T-helper 22 cell (primary cell): Measurements from ENCODE around the gene PPCDC.

ENCODE experiments used
- DNase-seq: peaks from one replicate; pipeline ENCODE4 v3.0.0-alpha.2; 2020; ENCODE audit warnings: low read depth

The PPCDC gene

GRCh38 chr15:75023181-75023871 is at the start of gene PPCDC:
Gene PPCDC (plus strand): TSS chr15:75023590. CDS start chr15:75028319, 4,729 bp downstream.
- DNase-seq, result peak; percentile 85

GRCh38 chr15:74976159-74976558 is 47.2 kb upstream of the PPCDC start:
- no peak for DNase-seq

- no peak for DNase-seq
Measured at GRCh38 chr15:74977599-74977998, 45.8 kb upstream of the PPCDC start.

- DNase-seq, result no peak
Measured at GRCh38 chr15:74978077-74978476, 45.3 kb upstream of the PPCDC start.

- DNase-seq, result no peak
Measured at GRCh38 chr15:74978503-74978902, 44.9 kb upstream of the PPCDC start.

GRCh38 chr15:74982183-74982582 is 41.2 kb upstream of the PPCDC start:
- no peak for DNase-seq

- no peak for DNase-seq
Measured at GRCh38 chr15:74983725-74984231, 39.6 kb upstream of the PPCDC start.

- DNase-seq, result no peak
Measured at GRCh38 chr15:74988007-74988800, 35.2 kb upstream of the PPCDC start.

- no peak for DNase-seq
Measured at GRCh38 chr15:74989527-74989926, 33.9 kb upstream of the PPCDC start.

GRCh38 chr15:74992619-74993018 is 30.8 kb upstream of the PPCDC start:
- no peak for DNase-seq

GRCh38 chr15:74994236-74994635 is 29.2 kb upstream of the PPCDC start:
- no peak for DNase-seq

GRCh38 chr15:74994685-74995084 is 28.7 kb upstream of the PPCDC start:
- no peak for DNase-seq

- peak; percentile 76 for DNase-seq
Measured at GRCh38 chr15:74995182-74995778, 28.1 kb upstream of the PPCDC start, which contains the start of gene SCAMP5. Gene SCAMP5 (plus strand): TSS chr15:74995563. CDS start chr15:75011840, 16,277 bp downstream.

GRCh38 chr15:74995779-74996765 is 27.3 kb upstream of the PPCDC start:
- DNase-seq, result no peak

GRCh38 chr15:74997141-74997540 is 26.2 kb upstream of the PPCDC start:
- no peak for DNase-seq

- DNase-seq, result no peak
Measured at GRCh38 chr15:74997543-74997942, 25.8 kb upstream of the PPCDC start.

GRCh38 chr15:75001310-75001709 is 22.1 kb upstream of the PPCDC start:
- no peak for DNase-seq

GRCh38 chr15:75002398-75002797 is 21.0 kb upstream of the PPCDC start:
- DNase-seq, result no peak

GRCh38 chr15:75007216-75007615 is 16.2 kb upstream of the PPCDC start:
- DNase-seq, result no peak

GRCh38 chr15:75008221-75008625 is 15.2 kb upstream of the PPCDC start:
- no peak for DNase-seq

- DNase-seq, result no peak
Measured at GRCh38 chr15:75008629-75009326, 14.6 kb upstream of the PPCDC start.
